ENCODE data around the gene RFTN1.

Gene RFTN1

GRCh38 chr3:16382845-16383244, 130.7 kb downstream of the RFTN1 start:
- no peak overlapping the region for H3K4me3 ChIP-seq (ENCODE audit: low read depth, low read length)

GRCh38 chr3:16381426-16381825, 132.1 kb downstream of the RFTN1 start:
- H3K4me3 ChIP-seq (ENCODE audit: low read depth, low read length) = no peak overlapping the region
- TF ChIP-seq CTCF (IDR thresholded peaks at IDR 0.05; ENCODE audit: borderline replicate concordance, insufficient read depth, low read depth, low read length) = no peak

More at GRCh38 chr3:16382845-16383244, 130.7 kb downstream of the RFTN1 start:
- no peak for TF ChIP-seq CTCF (IDR thresholded peaks at IDR 0.05; ENCODE audit: borderline replicate concordance, insufficient read depth, low read depth, low read length)

GRCh38 chr3:16380421-16380820, 133.1 kb downstream of the RFTN1 start:
- TF ChIP-seq CTCF (IDR thresholded peaks at IDR 0.05; ENCODE audit: borderline replicate concordance, insufficient read depth, low read depth, low read length) = no peak
- no peak overlapping the region for H3K4me3 ChIP-seq (ENCODE audit: low read depth, low read length)

GRCh38 chr3:16379838-16380237, 133.7 kb downstream of the RFTN1 start:
- no peak overlapping the region for H3K4me3 ChIP-seq (ENCODE audit: low read depth, low read length)
- TF ChIP-seq CTCF (IDR thresholded peaks at IDR 0.05; ENCODE audit: borderline replicate concordance, insufficient read depth, low read depth, low read length) = no peak

- TF ChIP-seq CTCF (IDR thresholded peaks at IDR 0.05; ENCODE audit: borderline replicate concordance, insufficient read depth, low read depth, low read length) = no peak
- H3K4me3 ChIP-seq (ENCODE audit: low read depth, low read length) = no peak overlapping the region
Observed at GRCh38 chr3:16378920-16379319, 134.6 kb downstream of the RFTN1 start.

- no peak overlapping the region for H3K4me3 ChIP-seq (ENCODE audit: low read depth, low read length)
- TF ChIP-seq CTCF (IDR thresholded peaks at IDR 0.05; ENCODE audit: borderline replicate concordance, insufficient read depth, low read depth, low read length) = no peak
Observed at GRCh38 chr3:16378415-16378814, 135.1 kb downstream of the RFTN1 start.

- no peak for TF ChIP-seq CTCF (IDR thresholded peaks at IDR 0.05; ENCODE audit: borderline replicate concordance, insufficient read depth, low read depth, low read length)
- H3K4me3 ChIP-seq (ENCODE audit: low read depth, low read length) = no peak overlapping the region
Observed at GRCh38 chr3:16377847-16378302, 135.6 kb downstream of the RFTN1 start.
